ENCODE data around the gene PSMB3. TPM values are rescaled to one million over a fixed set of nuclear protein-coding genes. Genes with fewer than 3 reads are reported as not detected.

The PSMB3 gene
- total RNA-seq, 2 experiments from 2014 or later, result 231 to 348 TPM

GRCh38 chr17:38709104-38709820 lies 43.3 kb upstream of the PSMB3 start:
- H3K4me1 ChIP-seq (ENCODE audit: insufficient read depth, low read length, poor library complexity, severe bottlenecking), result peaks cover 15% of the 10 kb centered on the region
- H3K4me3 ChIP-seq (ENCODE audit: low read depth, low read length, poor library complexity, severe bottlenecking), result no peak overlapping the region
- H3K9me3 ChIP-seq (ENCODE audit: low read length), result no peaks in the 10 kb centered on the region
- TF ChIP-seq EZH2phosphoT487 (IDR thresholded peaks at IDR 0.05; ENCODE audit: borderline replicate concordance, low read depth, low read length) (no peak), CTCF (conservative IDR thresholded peaks at IDR 0.05; ENCODE audit: low read length) (no peak)
- ChIA-PET POLR2A (interaction anchor here (1.1 kb wide), 1 partner anchor 15 kb away, joined by 3 read pairs; no protein-coding TSS in a partner anchor), CTCF (ENCODE audit: unreplicated experiment) (no interaction called here)
- peaks cover 28% of the 10 kb centered on the region for H3K79me2 ChIP-seq (ENCODE audit: insufficient read depth, low read depth, low read length)
- peaks cover 12% of the 10 kb centered on the region; the same call in 1 of the 2 replicates for H4K20me1 ChIP-seq (ENCODE audit: insufficient read depth, low read length)
- no peak overlapping the region for H2AFZ ChIP-seq (ENCODE audit: low read length)
- BruUV-seq (replicated peaks), result no TSS peak
- peaks cover 73% of the 10 kb centered on the region for H3K36me3 ChIP-seq (ENCODE audit: insufficient read depth, low read length)
- no peak for DNase-seq (ENCODE audit: low spot score)
- no peaks in the 10 kb centered on the region for H3K9me2 ChIP-seq (ENCODE audit: insufficient read depth, low read length)
- intact Hi-C loops (cut with micrococcal nuclease; ENCODE audit: unreplicated experiment), result no loop called here
- no peak overlapping the region for H3K4me2 ChIP-seq (ENCODE audit: low read length)
- no peak overlapping the region for H3K27ac ChIP-seq (ENCODE audit: low read depth, low read length, poor library complexity, severe bottlenecking)

DNA sequence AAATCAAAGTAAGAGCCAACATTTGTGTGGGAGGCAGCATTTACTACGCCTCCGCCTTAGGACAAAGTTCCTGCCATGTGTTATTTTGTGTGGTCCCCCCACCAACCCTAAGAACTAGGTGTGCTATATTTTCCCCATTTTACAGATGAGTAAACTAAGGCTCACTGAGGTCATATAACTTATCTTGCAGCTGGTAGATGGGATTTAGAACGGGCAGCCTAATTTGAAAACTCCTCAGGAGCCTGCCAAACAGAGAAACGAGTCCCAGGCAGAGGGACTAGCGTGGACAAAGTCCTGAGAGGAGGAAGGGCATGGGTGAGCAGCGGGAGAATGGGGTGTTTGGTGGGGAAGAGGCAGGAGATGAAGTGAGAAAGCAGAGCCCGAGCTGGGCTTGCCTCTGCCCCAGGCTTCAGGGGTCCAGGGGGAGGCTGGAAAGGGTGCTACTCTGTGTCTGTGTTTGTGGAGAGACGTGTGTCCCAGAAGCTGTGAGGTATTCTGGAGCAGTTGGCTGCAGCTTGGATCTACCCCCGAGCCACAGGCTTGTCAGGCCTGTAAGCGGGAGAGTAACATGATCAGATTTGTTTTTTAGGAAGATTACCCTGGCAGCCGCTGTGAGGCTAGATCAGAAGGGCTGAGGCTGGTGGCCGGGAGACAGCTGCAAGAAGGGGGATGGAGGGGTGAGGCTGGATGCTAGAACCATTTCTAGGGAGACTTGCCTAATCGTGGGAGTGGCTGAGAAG lies 42.5 kb upstream of the PSMB3 start:
- POLR2A ChIA-PET, result interaction anchor here (1.1 kb wide), 1 partner anchor 16 kb away, joined by 3 read pairs; no protein-coding TSS in a partner anchor
- H2AFZ ChIP-seq (ENCODE audit: low read length), result no peak overlapping the region
- intact Hi-C loops (cut with micrococcal nuclease; ENCODE audit: unreplicated experiment), result no loop called here
- no peak overlapping the region for H3K27ac ChIP-seq (ENCODE audit: low read depth, low read length, poor library complexity, severe bottlenecking)
- H3K36me3 ChIP-seq (ENCODE audit: insufficient read depth, low read length), result peaks cover 78% of the 10 kb centered on the region
- no peaks in the 10 kb centered on the region for H3K9me3 ChIP-seq (ENCODE audit: low read length)
- CTCF ChIA-PET (ENCODE audit: unreplicated experiment), result no interaction called here
- H3K79me2 ChIP-seq (ENCODE audit: insufficient read depth, low read depth, low read length), result peaks cover 28% of the 10 kb centered on the region
- DNase-seq (ENCODE audit: low spot score), result no peak
- H4K20me1 ChIP-seq (ENCODE audit: insufficient read depth, low read length), result peaks cover 12% of the 10 kb centered on the region; the same call in 1 of the 2 replicates
- no peak for TF ChIP-seq EZH2phosphoT487 (IDR thresholded peaks at IDR 0.05; ENCODE audit: borderline replicate concordance, low read depth, low read length)
- no peak for TF ChIP-seq CTCF (conservative IDR thresholded peaks at IDR 0.05; ENCODE audit: low read length)
- no peaks in the 10 kb centered on the region for H3K9me2 ChIP-seq (ENCODE audit: insufficient read depth, low read length)
- BruUV-seq (replicated peaks), result no TSS peak
- peaks cover 16% of the 10 kb centered on the region for H3K4me1 ChIP-seq (ENCODE audit: insufficient read depth, low read length, poor library complexity, severe bottlenecking)
- no peak overlapping the region for H3K4me3 ChIP-seq (ENCODE audit: low read depth, low read length, poor library complexity, severe bottlenecking)
- no peak overlapping the region for H3K4me2 ChIP-seq (ENCODE audit: low read length)
